Putamen (tissue), 1 donor: ENCODE measurements around the gene LIN52.

Experiments used
- DNase-seq: peaks from one replicate; pipeline ENCODE4 v3.0.0-alpha.2; 2016; ENCODE audit warnings: low spot score

Gene LIN52, protein sequence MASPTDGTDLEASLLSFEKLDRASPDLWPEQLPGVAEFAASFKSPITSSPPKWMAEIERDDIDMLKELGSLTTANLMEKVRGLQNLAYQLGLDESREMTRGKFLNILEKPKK

GRCh38 chr14:74084277-74085046, at the start of gene LIN52, which contains the start of gene ALDH6A1:
Gene LIN52, plus strand, starts transcription at chr14:74084956. Its CDS starts 19 bp downstream, at chr14:74084975.
Gene ALDH6A1, minus strand, starts transcription at chr14:74084453. Its CDS starts 59 bp downstream, at chr14:74084394.
- DNase-seq = peak; percentile 100

GRCh38 chr14:74035556-74035955, 49.2 kb upstream of the LIN52 start:
- DNase-seq = no peak

DNA sequence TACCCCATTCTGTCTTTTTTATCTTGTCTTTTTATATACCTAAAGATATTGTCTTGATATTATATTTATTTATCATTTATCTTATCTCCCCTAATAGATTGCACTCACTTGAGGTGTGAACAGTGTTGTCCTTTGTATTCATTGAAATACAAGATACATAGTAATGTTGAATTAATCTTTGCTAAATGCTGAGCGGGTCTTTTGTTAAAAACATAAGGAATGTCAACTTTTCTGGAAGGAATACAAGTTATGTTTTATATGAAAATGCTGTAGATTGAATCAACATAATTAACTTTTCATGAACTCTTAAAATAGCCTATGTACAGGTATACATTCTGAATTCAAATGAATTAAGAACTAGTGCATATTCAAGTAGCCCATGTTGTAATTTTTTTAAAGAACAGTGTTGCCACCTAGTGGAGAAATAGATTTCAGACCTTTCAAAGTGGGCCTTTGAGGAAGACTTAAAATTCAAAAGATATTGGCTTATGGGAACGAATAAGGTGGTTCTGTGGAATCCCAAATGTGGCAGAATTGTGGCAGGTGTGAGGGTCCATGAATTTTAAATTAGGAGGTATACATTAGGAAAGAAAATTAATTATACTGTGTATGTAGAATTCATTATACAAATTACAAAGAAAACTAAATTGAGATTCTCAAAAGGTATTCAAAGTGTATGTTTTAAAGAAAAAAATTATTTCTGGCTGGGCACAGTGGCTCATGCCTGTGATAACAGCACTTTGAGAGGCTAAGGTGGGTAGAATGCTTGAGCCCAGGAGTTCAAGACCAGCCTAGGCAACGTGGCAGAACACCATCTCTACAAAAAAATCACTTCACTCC, 46.5 kb upstream of the LIN52 start:
- DNase-seq = peak; percentile 40

DNA sequence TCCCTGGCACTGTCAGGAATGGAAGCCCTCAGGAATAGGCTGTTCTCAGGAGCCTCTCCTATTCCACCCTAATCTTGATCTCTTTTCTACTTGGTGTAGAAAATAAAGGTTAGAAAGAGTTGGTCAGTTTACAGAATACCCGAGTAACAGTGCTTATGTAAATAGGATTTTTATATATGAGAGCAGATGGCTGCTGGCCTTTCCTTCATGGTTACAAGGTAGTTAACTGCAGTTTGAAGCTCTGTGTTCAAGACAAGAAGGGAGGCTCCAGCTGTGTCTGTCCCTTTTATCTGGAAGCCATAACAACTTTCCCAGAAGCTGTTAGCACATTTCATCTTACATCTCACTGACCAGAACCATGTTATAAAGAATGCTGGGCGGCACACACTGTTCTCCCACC, 42.5 kb upstream of the LIN52 start:
- no peak for DNase-seq

DNA sequence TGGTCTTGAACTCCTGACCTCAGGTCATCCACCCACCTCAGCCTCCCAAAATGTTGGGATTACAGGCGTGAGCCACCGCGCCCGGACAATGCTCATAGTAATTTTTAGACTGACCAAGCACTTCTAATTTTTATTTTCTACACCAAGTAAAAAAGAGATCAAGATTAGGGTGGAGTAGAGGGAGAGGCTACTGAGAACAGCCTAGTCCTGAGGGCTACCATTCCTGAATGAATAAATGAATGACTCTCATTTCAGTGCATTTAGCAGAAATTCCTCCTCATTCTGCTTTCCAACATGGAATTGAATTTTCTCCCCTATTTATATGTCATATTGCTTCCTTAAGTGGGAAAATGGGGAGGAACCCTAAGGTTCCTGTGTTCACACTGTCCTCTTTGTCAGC, 39.2 kb upstream of the LIN52 start:
- no peak for DNase-seq

GRCh38 chr14:74048281-74048680, 36.5 kb upstream of the LIN52 start:
- DNase-seq = no peak

DNA sequence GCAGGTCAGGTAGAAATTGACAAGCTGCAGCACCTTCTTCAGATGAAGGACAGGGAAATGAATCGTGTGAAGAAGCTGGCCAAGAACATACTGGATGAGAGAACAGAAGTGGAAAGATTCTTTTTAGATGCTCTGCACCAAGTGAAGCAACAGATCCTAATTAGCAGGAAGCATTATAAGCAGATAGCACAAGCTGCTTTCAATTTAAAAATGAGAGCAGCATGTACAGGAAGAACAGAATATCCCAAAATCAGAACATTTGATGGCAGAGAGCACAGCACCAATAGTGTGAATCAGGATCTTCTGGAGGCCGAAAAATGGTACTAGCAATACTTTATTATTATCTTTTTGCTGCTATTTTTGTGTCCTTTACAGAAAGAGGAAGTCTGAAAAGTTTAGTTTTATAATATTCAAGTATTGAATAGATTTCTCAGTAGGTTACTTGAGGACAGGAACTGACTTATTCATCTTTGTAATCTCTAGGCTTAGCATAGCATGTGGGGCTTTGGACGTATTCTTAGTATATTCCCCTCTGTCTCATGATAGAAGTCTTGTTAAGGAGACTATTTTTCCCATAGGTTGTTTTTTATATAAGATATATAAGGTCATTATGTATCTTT, 34.8 kb upstream of the LIN52 start:
- DNase-seq = no peak

- no peak for DNase-seq
These were observed 22.0 kb upstream of the LIN52 start for GRCh38 chr14:74062809-74063150.

GRCh38 chr14:74064426-74064825, 20.3 kb upstream of the LIN52 start:
- DNase-seq = no peak

- no peak for DNase-seq
These were observed 19.9 kb upstream of the LIN52 start for GRCh38 chr14:74064883-74065282.

GRCh38 chr14:74065746-74066575, 18.8 kb upstream of the LIN52 start:
- no peak for DNase-seq

- DNase-seq = no peak
These were observed 7.4 kb upstream of the LIN52 start for GRCh38 chr14:74077401-74077800.

DNA sequence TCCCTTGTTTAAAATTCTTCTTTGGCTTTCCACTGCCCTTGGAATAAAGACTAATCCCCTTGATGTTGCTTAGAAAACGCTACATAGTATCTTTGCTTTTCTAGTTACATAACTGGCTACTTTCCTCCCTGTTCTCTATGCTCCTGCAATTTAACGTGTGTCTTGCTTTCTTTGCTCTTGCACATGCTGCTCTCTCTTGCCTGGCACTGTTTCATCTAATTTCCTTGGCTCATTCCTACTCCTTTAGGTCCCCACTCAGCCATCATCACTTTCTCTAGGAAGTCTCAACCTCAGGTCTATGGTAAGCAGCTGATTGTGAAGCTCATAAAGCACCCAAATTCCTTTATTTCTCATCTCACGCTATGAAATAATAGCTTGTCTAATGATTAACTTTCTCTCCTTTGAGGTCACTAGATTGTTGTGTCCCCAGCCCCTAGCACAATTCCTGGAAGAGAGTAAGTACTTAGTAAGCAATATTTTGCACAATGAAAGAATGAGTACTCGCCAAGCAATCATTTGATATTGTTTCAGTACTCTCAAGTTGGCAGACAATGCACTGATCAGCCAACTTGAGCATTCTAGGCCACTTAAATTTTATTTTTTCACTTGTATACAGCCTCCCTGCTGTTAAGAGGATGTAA, 3.8 kb upstream of the LIN52 start:
- DNase-seq = no peak

DNA sequence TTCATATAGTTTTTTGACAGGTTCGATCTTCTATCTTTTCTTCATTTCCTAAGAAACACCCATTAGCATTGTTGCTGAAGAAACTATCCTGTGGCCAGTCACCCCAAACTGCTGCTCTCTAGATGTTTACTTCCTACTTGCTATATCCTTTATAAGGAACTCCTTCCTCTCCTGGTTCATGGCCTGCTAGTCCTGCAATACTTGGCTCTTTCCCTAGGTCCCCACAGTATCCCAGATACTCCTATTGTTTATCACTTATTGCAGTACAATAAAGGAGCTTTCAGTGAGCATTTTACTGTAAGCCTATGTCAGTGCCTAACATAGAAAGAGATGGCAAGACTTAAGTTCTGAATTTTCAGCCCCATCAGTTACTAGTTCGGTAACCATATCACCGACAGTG, 3.3 kb upstream of the LIN52 start:
- DNase-seq = no peak

DNA sequence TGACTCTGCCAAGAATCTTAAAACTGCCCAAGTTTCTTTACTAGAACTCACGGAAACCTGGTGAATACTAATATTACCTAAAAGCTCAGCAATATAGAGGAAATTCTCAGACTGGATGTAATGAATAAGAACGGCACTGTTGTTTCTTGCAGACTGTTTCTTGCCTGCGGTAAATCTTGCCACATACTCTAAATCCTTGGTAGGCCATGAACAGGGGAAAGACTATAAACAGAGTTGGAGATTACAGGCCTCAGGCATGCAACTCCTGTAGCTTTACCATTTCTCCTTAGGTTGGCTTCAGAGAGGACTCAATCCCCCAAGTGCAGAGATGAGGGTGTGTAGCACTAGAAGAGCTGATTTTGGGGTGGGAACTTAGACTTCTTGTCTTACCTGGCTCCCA, 1.6 kb upstream of the LIN52 start:
- DNase-seq = no peak

GRCh38 chr14:74083784-74084276, 926 bp upstream of the LIN52 start:
- DNase-seq = peak; percentile 7

- DNase-seq = no peak
These were observed 386 bp downstream of the LIN52 start for GRCh38 chr14:74085047-74085637.

DNA sequence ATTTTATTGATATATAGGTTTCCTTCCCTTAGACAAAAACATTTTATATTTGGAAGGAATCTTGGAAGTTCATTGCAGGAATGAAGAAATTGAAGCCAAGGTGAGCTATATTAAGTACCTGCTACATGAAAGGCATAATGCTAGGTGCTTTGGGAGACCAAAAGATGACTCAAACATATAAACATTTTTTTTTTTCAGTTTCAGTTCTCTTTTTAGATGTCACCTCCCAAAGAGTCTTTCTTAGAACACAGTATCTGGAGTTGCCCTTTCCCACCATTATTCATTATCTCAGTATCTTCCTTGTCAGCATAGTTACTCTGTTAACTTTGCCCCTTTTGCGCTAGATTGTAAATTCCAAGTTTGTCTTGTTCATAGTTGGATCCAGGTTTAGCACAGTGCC, 1.1 kb downstream of the LIN52 start:
- no peak for DNase-seq

DNA sequence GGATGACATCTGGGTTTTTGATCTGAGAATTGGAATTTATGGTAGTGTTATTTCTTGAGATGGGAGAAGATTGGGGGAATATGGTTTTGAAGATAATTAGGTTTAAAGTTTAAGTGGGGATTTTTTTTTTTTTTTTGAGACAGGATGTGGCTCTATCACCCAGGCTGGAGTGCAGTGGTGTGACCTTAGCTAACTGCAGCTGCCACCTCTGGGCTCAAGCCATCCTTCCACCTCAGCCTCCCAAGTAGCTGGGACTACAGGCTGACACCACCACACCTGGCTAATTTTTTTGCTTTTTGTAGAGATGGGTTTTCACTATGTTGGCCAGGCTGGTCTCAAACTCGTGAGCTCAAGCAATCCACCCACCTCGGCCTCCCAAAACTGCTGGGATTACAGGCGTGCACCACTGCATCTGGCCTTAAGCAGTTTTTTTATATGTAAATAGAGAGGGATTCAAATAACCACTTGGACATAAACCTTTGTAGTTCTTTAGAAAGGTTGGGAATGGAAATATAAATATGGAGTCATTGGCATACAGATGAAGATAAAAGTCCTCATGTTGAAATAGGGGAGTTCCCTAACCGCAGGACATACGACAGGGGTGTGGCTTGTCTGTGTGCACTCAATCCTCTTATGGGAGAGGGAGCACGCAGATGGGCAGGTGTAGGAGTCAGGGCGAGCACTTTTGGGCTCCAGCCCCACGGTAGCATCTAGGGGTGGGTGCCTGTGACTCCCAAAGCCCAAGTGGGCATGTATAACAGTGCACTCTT, 4.7 kb downstream of the LIN52 start:
- no peak for DNase-seq

DNA sequence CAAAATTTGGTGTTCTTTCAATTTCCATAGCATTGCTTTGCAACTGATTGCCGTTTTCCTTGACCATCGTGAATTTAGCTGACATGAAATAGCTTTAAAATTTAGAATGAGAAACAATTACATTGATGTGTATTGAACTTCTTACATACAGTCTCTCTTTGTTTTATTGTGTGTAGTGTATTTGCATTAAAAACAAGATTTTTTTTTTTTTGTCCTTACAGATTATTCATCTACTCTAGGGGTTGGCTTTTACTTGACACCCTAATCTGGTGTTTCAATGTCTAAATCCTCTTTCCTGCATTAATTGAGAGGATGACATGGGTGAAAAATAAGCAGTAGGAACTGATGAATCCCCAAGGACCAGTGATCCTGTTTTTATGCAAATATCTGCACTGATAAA, 20.6 kb downstream of the LIN52 start:
- DNase-seq = no peak
